PC-9 (cell line): ENCODE measurements around the gene POU2F3.

ENCODE experiments used
- EZH2 ChIP-seq: fragments of 200-600 bp; sonication (generic); IDR thresholded peaks from 2 replicates; pipeline ENCODE4 v1.8.0; 2017; ENCODE audit warnings: antibody characterized with exemption, low read depth
- TF ChIP-seq, protein P1 (sequence below): fragments of 200-600 bp; sonication (generic); conservative IDR thresholded peaks from 2 replicates; pipeline ENCODE4 v1.6.1; 2017; ENCODE audit warnings: mixed run types, antibody characterized with exemption, mild to moderate bottlenecking, moderate library complexity

DNA sequence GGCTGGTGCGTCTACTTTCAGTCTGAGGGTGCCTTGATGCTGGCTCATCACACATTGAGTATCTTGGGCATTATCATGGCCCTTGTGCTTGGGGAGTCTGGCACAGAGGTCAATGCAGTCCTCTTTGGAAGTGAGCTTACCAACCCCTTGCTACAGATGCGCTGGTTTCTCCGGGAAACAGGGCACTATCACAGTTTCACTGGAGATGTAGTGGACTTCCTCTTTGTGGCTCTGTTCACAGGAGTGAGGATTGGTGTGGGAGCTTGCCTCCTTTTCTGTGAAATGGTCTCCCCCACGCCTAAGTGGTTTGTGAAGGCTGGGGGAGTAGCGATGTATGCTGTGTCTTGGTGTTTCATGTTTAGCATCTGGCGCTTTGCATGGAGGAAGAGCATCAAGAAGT is 90.1 kb downstream of the POU2F3 start:
- TF ChIP-seq, protein P1, sequence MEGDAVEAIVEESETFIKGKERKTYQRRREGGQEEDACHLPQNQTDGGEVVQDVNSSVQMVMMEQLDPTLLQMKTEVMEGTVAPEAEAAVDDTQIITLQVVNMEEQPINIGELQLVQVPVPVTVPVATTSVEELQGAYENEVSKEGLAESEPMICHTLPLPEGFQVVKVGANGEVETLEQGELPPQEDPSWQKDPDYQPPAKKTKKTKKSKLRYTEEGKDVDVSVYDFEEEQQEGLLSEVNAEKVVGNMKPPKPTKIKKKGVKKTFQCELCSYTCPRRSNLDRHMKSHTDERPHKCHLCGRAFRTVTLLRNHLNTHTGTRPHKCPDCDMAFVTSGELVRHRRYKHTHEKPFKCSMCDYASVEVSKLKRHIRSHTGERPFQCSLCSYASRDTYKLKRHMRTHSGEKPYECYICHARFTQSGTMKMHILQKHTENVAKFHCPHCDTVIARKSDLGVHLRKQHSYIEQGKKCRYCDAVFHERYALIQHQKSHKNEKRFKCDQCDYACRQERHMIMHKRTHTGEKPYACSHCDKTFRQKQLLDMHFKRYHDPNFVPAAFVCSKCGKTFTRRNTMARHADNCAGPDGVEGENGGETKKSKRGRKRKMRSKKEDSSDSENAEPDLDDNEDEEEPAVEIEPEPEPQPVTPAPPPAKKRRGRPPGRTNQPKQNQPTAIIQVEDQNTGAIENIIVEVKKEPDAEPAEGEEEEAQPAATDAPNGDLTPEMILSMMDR: no peak
- TF ChIP-seq EZH2: no peak
